NCI-H460 (cell line): ENCODE data around the gene PDE2A. TPM values are rescaled to one million over a fixed set of nuclear protein-coding genes. Genes with fewer than 3 reads are reported as not detected.

ENCODE experiments used
- DNase-seq: peaks from one replicate; pipeline ENCODE4 v3.0.0-alpha.2; 2016; ENCODE audit warnings: low read depth; ENCODE audit errors: extremely low read depth
- total RNA-seq: library from RNA; depleted of rRNA; stranded (reverse); fragments of >200 nt; shearing (Covaris generic); gene quantifications from 2 replicates; pipeline ENCODE4 v1.2.3, GENCODE V29; 2014

The PDE2A gene
- total RNA-seq, 1 experiment from 2014 or later: 0.92 TPM

DNA sequence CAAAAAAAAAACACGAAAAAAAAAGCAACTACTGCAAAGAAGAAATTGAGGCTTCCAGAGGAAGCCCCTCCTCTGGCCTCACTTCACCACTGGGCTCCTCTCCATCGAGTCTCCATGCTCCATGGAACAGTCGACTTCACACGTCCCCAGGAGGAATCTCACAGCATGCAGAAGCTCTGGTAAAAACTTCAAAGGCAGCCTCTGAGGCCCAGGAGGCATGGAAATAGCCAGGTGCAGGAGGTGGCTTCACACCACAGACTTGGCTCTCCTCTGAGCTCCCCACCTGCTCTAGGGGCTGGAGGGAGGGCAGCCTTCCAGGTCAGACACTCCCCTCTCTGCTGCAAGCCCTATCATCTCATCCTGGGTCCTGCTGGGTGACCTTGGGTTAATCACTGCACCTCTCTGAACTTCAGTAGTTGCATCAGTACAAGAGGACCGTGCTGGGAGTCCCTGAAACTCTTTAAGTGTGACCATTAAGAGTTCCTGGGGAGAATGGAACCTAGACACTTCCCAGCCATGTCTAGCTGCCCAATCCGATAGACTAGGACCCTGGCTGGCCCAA is 8.2 kb downstream of the PDE2A start:
- DNase-seq: no peak

DNA sequence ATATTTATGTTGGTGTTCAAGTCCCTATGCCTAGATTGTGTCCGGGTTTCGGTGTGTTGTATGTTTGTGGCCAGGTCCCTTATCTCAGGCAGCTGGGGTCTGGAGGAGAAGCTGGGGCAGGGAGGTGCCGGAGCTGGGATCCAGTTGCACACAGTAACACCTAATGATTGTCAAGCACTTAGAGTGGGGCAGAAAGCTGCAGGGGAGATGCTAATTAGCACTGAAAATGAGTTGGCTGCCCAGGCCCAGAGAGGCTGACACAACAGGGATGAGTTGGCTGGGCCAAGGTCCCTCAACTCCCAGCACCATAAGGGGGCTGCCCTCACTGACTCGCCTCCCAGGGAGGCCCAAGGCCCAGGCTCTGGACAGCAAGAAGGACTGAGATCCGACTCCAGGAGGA is 12.2 kb downstream of the PDE2A start:
- no peak for DNase-seq

DNA sequence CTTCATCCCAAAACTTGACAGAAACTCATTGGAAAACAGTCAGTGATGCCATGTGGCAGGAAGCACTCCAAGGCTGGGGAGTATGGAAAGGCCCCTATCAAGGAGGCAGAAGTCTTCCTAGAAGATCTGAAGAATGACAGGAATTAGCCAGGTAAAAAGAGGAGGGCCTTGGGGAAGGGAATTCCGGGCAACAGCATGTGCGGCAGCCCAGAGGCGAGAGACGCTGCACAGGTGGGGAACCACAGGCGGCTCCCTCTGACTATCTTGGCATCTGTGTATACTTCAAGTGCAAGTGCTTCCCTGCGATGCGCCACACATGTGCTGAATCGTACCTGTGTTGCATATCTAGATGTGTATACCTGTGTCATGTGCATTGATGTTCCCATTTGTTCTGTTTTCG is 12.7 kb downstream of the PDE2A start:
- no peak for DNase-seq

DNA sequence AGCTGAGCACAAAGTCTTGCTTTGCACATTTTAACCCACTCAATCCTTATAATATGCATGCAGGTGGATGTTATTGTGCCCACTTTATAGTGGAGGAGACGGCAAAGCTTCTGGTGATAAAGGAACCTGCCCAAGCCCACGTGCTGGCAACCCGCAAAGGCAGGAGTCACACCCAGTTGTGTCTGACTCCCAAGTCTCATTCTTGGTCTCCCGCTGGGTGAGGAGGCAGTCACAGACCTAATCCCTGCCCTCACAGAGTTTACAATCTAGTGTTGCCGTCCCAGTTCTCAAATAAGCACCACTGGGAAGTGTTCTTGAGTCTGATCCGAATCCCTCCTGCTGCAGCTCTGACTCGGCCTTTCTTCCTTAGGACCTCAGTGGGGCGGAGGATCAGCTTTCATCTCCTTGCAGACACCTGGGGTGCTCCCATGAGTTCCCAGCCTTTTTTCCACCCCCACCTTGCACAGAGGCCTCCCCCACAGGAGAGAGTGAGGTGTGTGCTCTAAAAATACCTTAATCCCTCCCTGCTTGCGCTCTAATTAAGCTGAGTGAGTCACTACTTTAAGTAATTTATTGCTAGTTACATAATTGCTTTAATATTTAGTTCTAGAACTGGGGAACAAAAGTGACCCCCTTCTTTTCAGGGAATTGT is 15.1 kb downstream of the PDE2A start:
- no peak for DNase-seq

- DNase-seq: no peak
Observed at GRCh38 chr11:72657411-72658100, 16.7 kb downstream of the PDE2A start.

DNA sequence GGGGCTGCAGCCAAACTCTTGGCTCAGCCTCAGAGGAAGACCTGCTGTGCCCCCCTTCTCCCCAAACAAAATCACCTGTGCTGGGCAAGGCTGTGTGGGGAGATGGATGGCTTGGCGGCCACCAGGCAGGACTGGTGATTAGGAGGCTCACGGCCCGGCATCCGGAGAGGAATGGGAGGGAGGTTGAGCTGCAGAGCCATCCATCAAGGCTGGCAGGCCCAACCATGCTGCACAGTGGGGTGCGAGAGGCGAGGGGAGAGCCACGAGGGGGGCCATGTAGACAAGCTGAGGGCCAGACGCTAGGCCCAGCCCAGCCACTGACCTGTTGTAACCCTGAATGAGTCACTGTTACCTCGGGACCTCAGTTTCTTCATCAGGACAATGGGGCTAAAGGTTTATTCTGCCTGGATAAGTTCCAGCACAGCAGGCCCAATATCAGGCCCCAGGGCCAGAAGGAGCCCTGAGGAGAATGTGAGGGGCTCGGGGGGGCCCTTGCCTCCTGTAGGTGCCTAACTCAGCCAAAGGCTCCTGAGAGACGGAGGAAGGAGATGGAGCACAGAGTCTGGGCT is 18.2 kb downstream of the PDE2A start:
- no peak for DNase-seq

DNA sequence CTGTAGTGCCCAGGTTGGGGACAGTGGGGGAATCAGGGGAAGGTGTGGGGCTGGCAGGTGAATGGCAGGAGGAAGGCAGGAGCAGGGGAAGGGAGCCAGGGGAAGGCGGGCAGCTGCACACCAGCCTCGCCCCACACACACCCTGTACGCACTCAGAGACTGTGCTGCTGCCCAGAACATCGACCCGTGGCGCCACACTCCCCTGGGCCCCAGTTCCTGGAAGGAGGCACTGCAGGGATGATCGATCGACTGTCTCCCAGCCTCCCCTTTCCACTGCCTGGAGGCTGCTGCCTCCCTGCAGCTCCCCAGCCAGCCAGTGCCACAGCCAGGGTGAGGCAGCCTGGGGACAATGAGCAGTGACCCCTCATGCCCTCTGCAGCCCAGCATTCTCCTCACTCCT is 19.2 kb downstream of the PDE2A start:
- DNase-seq: no peak

GRCh38 chr11:72653649-72654048 is 20.6 kb downstream of the PDE2A start:
- no peak for DNase-seq

DNA sequence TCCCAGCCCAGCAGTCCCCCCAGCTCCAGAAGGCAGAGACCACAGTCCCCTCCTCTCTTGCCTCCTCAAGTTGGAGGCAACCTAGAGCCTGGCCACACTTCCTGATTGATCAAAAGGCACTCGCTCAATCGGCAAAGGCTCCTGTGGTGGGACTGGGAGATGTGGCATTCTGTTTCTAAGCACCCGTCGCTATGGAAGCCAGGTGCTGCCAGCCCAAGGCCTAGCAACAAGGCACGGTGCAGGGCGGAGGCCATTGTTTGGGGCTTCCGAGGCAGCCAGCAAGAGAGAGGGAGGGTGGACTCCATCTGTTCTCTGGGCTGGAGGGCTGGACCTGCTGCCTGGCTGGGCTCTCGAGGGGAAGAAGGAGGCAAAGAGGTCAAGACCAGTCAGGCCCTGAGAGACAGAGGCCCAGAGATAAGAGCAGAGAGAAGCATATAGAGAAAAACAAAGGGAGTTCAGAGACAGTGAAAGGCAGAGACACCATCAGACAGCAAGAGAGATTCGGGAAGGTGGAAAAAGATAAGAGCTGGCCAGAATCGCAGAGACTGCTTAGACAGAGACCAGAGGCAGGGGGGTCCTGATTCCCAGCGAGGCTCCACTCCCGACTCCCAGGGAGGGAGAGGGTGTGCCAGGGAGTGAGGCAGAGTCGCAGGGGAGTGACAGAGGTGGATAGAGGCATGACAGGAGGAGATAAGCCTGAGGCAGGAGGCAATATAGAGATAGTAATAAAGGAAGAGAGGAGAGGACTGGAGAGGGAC is 21.2 kb downstream of the PDE2A start:
- no peak for DNase-seq

GRCh38 chr11:72652133-72652532 is 22.1 kb downstream of the PDE2A start:
- no peak for DNase-seq

GRCh38 chr11:72649215-72649976 is 24.8 kb downstream of the PDE2A start:
- DNase-seq: no peak

GRCh38 chr11:72648384-72649136 is 25.7 kb downstream of the PDE2A start:
- no peak for DNase-seq

DNA sequence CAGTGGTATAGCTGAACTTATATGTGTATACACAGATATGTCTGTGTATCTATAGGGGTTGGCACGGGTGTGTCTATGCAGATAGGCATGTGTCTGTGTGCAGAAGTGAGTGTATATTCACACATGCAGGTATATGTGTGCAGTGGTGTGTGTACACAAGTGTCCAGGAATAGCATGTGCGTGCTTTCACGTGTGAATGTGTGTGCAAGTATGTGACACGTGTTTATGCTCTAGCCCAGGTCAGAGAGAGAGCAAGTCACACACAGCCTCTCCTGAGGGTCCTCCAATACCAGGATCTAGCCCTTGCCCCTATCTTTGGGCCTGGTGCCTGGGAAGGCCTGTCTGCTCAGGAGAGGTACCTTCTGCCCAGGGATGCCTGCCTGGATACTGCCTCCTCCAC is 26.3 kb downstream of the PDE2A start:
- no peak for DNase-seq

GRCh38 chr11:72646472-72646871 is 27.8 kb downstream of the PDE2A start:
- no peak for DNase-seq

DNA sequence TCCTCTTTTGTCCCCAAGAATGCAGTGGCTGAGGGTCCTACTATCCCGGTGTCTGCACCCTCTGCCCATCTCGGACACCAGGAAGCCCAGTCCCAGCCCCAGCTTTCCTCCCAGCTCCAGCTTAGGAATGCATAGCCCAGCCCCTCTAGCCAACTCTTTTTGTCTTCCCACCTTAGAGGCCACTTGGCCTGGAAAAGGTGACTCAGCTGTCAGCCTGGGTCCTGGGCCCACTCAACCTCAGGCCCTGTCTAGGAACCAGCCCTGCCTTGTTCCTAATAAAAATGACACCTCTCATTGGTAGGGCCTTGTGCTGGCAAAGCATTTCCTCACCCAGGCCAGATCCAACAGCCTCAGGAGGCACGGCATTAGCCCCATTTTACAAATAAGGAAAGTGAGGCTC is 28.2 kb downstream of the PDE2A start:
- no peak for DNase-seq

GRCh38 chr11:72643547-72643946 is 30.7 kb downstream of the PDE2A start:
- peak; percentile 67 for DNase-seq

GRCh38 chr11:72642884-72643522 is 31.2 kb downstream of the PDE2A start:
- DNase-seq: peak; percentile 15

GRCh38 chr11:72642043-72642883 is 32.0 kb downstream of the PDE2A start:
- DNase-seq: peak; percentile 13
